Chondrocyte (in vitro differentiated cells): ENCODE data around the gene C9orf153. TPM values are rescaled to one million over a fixed set of nuclear protein-coding genes. Genes with fewer than 3 reads are reported as not detected.

Experiments used
- DNase-seq: peaks from one replicate; pipeline ENCODE4 v3.0.0; 2021; ENCODE audit warnings: mixed read lengths, low spot score
- H3K27ac Mint-ChIP-seq: one replicate; pipeline ENCODE4 v1.8.0; 2021; ENCODE audit warnings: mild to moderate bottlenecking, moderate library complexity, mixed read lengths; ENCODE audit not compliant: unreplicated experiment
- H3K27me3 Mint-ChIP-seq: 2 replicates; pipeline ENCODE4 v1.8.0; 2021; ENCODE audit warnings: low read depth, mixed read lengths
- H3K36me3 Mint-ChIP-seq: 2 replicates; pipeline ENCODE4 v1.8.0; 2021; ENCODE audit warnings: low read depth, mixed read lengths
- H3K4me1 Mint-ChIP-seq: 2 replicates; pipeline ENCODE4 v1.8.0; 2021; ENCODE audit warnings: low read depth, mild to moderate bottlenecking, mixed read lengths
- H3K4me3 Mint-ChIP-seq: one replicate; pipeline ENCODE4 v1.8.0; 2021; ENCODE audit warnings: mild to moderate bottlenecking, moderate library complexity, mixed read lengths; ENCODE audit not compliant: unreplicated experiment
- H3K9me3 Mint-ChIP-seq: 2 replicates; pipeline ENCODE4 v1.8.0; 2021; ENCODE audit warnings: low read depth, mixed read lengths
- total RNA-seq: library from RNA; stranded (reverse); gene quantifications from 3 replicates; pipeline ENCODE4 v1.2.1, GENCODE V29; 2021
- TF ChIP-seq, protein P1 (sequence below): fragments of 200-600 bp; sonication (generic); IDR thresholded peaks from 2 replicates; pipeline ENCODE4 v1.5.0; 2021; ENCODE audit warnings: antibody characterized with exemption, mild to moderate bottlenecking, moderate library complexity

C9orf153 gene
- total RNA-seq, 1 donor from 2014 or later = not detected

DNA sequence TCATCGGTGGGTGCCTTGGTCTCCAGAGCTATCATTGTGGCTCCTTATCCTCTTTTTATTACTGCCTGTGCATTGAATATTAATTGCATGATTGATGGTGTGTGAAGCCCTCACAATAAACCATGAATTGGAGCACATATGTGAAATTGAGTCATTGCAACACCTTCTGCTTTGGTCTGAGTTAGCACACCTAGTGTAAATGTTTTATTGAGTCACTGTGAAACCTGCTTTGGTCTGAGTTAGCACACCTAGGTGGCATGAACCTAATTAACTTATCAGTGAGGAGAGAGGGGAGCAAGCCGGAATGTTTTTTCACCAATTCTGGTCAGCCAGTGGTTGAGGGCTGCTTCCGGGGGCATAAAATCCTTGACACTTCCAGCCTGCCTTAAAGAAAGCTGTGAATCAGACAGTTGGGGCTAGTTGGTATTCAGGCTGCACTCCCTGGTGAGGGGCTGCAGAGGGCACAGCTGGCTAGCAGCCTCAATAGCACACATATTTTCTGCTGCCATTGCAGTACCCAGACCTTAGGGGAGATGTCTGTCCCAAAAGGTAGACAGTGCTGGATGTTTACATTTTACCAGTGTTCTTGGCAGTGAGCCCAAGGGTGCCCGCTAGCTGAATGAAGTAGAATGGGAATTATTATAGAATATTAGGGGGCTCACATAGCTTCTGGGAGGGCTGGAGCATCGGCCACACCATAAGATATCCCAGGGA, 83.6 kb downstream of the C9orf153 start:
- no peak for DNase-seq
- no peak overlapping the region for H3K4me3 Mint-ChIP-seq
- H3K4me1 Mint-ChIP-seq = no peaks in the 10 kb centered on the region
- no peaks in the 10 kb centered on the region for H3K9me3 Mint-ChIP-seq
- H3K36me3 Mint-ChIP-seq = no peaks in the 10 kb centered on the region
- no peak overlapping the region for H3K27ac Mint-ChIP-seq
- peaks cover 2% of the 10 kb centered on the region for H3K27me3 Mint-ChIP-seq
- TF ChIP-seq, protein P1, sequence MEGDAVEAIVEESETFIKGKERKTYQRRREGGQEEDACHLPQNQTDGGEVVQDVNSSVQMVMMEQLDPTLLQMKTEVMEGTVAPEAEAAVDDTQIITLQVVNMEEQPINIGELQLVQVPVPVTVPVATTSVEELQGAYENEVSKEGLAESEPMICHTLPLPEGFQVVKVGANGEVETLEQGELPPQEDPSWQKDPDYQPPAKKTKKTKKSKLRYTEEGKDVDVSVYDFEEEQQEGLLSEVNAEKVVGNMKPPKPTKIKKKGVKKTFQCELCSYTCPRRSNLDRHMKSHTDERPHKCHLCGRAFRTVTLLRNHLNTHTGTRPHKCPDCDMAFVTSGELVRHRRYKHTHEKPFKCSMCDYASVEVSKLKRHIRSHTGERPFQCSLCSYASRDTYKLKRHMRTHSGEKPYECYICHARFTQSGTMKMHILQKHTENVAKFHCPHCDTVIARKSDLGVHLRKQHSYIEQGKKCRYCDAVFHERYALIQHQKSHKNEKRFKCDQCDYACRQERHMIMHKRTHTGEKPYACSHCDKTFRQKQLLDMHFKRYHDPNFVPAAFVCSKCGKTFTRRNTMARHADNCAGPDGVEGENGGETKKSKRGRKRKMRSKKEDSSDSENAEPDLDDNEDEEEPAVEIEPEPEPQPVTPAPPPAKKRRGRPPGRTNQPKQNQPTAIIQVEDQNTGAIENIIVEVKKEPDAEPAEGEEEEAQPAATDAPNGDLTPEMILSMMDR = no peak

DNA sequence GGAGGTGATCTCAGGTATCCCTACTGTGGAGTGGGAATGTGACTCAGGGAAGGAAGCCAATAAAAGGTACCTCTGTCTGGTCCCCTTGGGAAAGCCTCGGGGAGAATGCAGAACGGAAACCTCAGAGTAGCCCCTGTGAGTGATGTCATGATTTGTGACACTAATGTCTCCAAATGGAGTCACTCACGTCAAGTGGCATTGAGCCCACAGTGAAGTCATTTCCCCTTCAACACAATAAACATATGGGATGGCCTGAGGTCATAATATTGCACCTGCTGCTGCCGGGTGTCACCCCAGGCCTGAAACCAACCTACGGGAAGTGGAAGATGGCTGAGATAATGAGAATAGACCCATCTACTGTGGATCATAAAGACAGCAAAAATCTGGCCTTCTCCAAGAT, 84.2 kb downstream of the C9orf153 start:
- no peaks in the 10 kb centered on the region for H3K9me3 Mint-ChIP-seq
- DNase-seq = no peak
- no peak overlapping the region for H3K4me3 Mint-ChIP-seq
- H3K4me1 Mint-ChIP-seq = no peaks in the 10 kb centered on the region
- peaks cover 2% of the 10 kb centered on the region for H3K27me3 Mint-ChIP-seq
- H3K27ac Mint-ChIP-seq = no peak overlapping the region
- TF ChIP-seq, protein P1 = no peak
- no peaks in the 10 kb centered on the region for H3K36me3 Mint-ChIP-seq

Other genes with a start within 250 kb of the C9orf153 start
- 55.0 to 88.8 TPM (median 56.0 TPM) in 3 replicates for gene GOLM1, start 160.1 kb downstream of the C9orf153 start, total RNA-seq
- gene ISCA1, start 22.9 kb upstream of the C9orf153 start, total RNA-seq = 24.1 to 29.2 TPM (median 25.1 TPM) in 3 replicates
- gene TUT7, start 94.8 kb upstream of the C9orf153 start, total RNA-seq = 22.3 to 33.9 TPM (median 22.8 TPM) in 3 replicates